Astrocyte (in vitro differentiated cells and primary cell): ENCODE results near the gene COL23A1. TPM values are rescaled to one million over a fixed set of nuclear protein-coding genes. Genes with fewer than 3 reads are reported as not detected.

ENCODE experiments used
- DNase-seq: peaks from one replicate; pipeline ENCODE4 v3.0.0-alpha.2; 2010; ENCODE audit warnings: low read depth
- FAIRE-seq: peaks from 2 replicates; lab custom pipeline; 2011; peaks lifted over from hg19 to GRCh38; lab: Jason Lieb, UNC
- H2AFZ ChIP-seq: 2 replicates; pipeline ENCODE4 v1.6.0; 2012; ENCODE audit warnings: low read depth, low read length, inconsistent platforms
- H3K27ac ChIP-seq: 2 replicates; pipeline ENCODE4 v1.5.1; 2011; ENCODE audit warnings: low read depth, low read length, inconsistent platforms
- H3K27me3 ChIP-seq: 2 replicates; pipeline ENCODE4 v1.6.0; 2011; ENCODE audit warnings: low read length, inconsistent platforms; ENCODE audit not compliant: insufficient read depth
- H3K36me3 ChIP-seq: 2 replicates; pipeline ENCODE4 v1.5.1; 2011; ENCODE audit warnings: low read length, inconsistent platforms; ENCODE audit not compliant: insufficient read depth
- H3K4me1 ChIP-seq: 2 replicates; pipeline ENCODE4 v1.5.1; 2011; ENCODE audit warnings: low read length, inconsistent platforms; ENCODE audit not compliant: insufficient read depth
- H3K4me2 ChIP-seq: 2 replicates; pipeline ENCODE4 v1.6.0; 2012; ENCODE audit warnings: low read length, inconsistent platforms
- H3K4me3 ChIP-seq: 2 replicates; pipeline ENCODE4 v1.5.1; 2011; ENCODE audit warnings: low read depth, mild to moderate bottlenecking, low read length, inconsistent platforms; ENCODE audit not compliant: insufficient read depth
- H3K79me2 ChIP-seq: 2 replicates; pipeline ENCODE4 v1.6.0; 2012; ENCODE audit warnings: mild to moderate bottlenecking, low read length, inconsistent platforms; ENCODE audit not compliant: insufficient read depth
- H3K9ac ChIP-seq: 2 replicates; pipeline ENCODE4 v1.6.0; 2012; ENCODE audit warnings: mild to moderate bottlenecking, low read length, inconsistent platforms
- H3K9me3 ChIP-seq: 2 replicates; pipeline ENCODE4 v1.5.1; 2012; ENCODE audit warnings: low read depth, mild to moderate bottlenecking, low read length, inconsistent platforms; ENCODE audit not compliant: insufficient read depth
- H4K20me1 ChIP-seq: 2 replicates; pipeline ENCODE4 v1.6.0; 2012; ENCODE audit warnings: low read length, inconsistent platforms; ENCODE audit not compliant: insufficient read depth
- H3K27ac Mint-ChIP-seq: one replicate; pipeline ENCODE4 v1.8.0; 2021; ENCODE audit warnings: mild to moderate bottlenecking, mixed read lengths; ENCODE audit not compliant: unreplicated experiment
- H3K27me3 Mint-ChIP-seq: one replicate; pipeline ENCODE4 v1.8.0; 2021; ENCODE audit warnings: low read depth, mixed read lengths; ENCODE audit not compliant: unreplicated experiment
- H3K36me3 Mint-ChIP-seq: one replicate; pipeline ENCODE4 v1.8.0; 2021; ENCODE audit warnings: low read depth, mixed read lengths; ENCODE audit not compliant: unreplicated experiment
- H3K4me1 Mint-ChIP-seq: one replicate; pipeline ENCODE4 v1.8.0; 2021; ENCODE audit warnings: low read depth, mixed read lengths; ENCODE audit not compliant: unreplicated experiment
- H3K4me3 Mint-ChIP-seq: one replicate; pipeline ENCODE4 v1.8.0; 2021; ENCODE audit warnings: mild to moderate bottlenecking, moderate library complexity, mixed read lengths; ENCODE audit not compliant: unreplicated experiment
- H3K9me3 Mint-ChIP-seq: one replicate; pipeline ENCODE4 v1.8.0; 2021; ENCODE audit warnings: mild to moderate bottlenecking, mixed read lengths; ENCODE audit not compliant: unreplicated experiment
- CTCF ChIP-seq: IDR thresholded peaks from 2 replicates; pipeline ENCODE4 v1.5.1; 2011; ENCODE audit warnings: low read depth, mild to moderate bottlenecking, inconsistent platforms, low read length, moderate library complexity; ENCODE audit not compliant: insufficient read depth
- EZH2 ChIP-seq: IDR thresholded peaks from 2 replicates; pipeline ENCODE4 v1.6.1; 2012; ENCODE audit warnings: mild to moderate bottlenecking, low read length, inconsistent platforms; ENCODE audit not compliant: insufficient read depth
- total RNA-seq: library from RNA; stranded (reverse); gene quantifications from 2 replicates; pipeline ENCODE4 v1.2.1, GENCODE V29; 2021

COL23A1 gene
- total RNA-seq, 1 donor from 2014 or later, result 0.16 TPM

GRCh38 chr5:178505639-178506407 is 84.4 kb downstream of the COL23A1 start:
- no peak overlapping the region for H3K4me3 ChIP-seq
- no peaks in the 10 kb centered on the region for H3K4me1 ChIP-seq
- no peak overlapping the region for H3K27ac ChIP-seq
- no peak overlapping the region for H3K9ac ChIP-seq
- Mint-ChIP-seq H3K27me3 (peaks cover 7% of the 10 kb centered on the region), H3K27ac (no peak overlapping the region), H3K4me3 (no peak overlapping the region), H3K9me3 (peaks cover 13% of the 10 kb centered on the region), H3K36me3 (peaks cover 4% of the 10 kb centered on the region), H3K4me1 (peaks cover 2% of the 10 kb centered on the region)
- H3K79me2 ChIP-seq, result no peaks in the 10 kb centered on the region
- no peaks in the 10 kb centered on the region for H4K20me1 ChIP-seq
- peaks cover 4% of the 10 kb centered on the region for H3K9me3 ChIP-seq
- no peaks in the 10 kb centered on the region for H3K36me3 ChIP-seq
- TF ChIP-seq EZH2 (no peak), CTCF (no peak)
- no peaks in the 10 kb centered on the region for H3K27me3 ChIP-seq
- H2AFZ ChIP-seq, result no peak overlapping the region
- no peak for DNase-seq
- H3K4me2 ChIP-seq, result no peak overlapping the region
- no peak for FAIRE-seq

GRCh38 chr5:178504340-178504960 is 85.7 kb downstream of the COL23A1 start:
- no peak for FAIRE-seq
- H3K27ac Mint-ChIP-seq, result no peak overlapping the region
- H3K4me1 ChIP-seq, result no peaks in the 10 kb centered on the region
- TF ChIP-seq EZH2, result no peak
- TF ChIP-seq CTCF, result no peak
- H3K79me2 ChIP-seq, result no peaks in the 10 kb centered on the region
- peaks cover 9% of the 10 kb centered on the region for H3K9me3 Mint-ChIP-seq
- no peak overlapping the region for H3K4me3 Mint-ChIP-seq
- DNase-seq, result no peak
- H3K36me3 ChIP-seq, result no peaks in the 10 kb centered on the region
- H3K27ac ChIP-seq, result no peak overlapping the region
- H3K4me3 ChIP-seq, result no peak overlapping the region
- peaks cover 2% of the 10 kb centered on the region for H3K4me1 Mint-ChIP-seq
- H3K36me3 Mint-ChIP-seq, result peaks cover 4% of the 10 kb centered on the region
- H3K9me3 ChIP-seq, result peaks cover 4% of the 10 kb centered on the region
- no peak overlapping the region for H2AFZ ChIP-seq
- no peak overlapping the region for H3K4me2 ChIP-seq
- no peak overlapping the region for H3K9ac ChIP-seq
- H3K27me3 Mint-ChIP-seq, result peaks cover 3% of the 10 kb centered on the region
- H4K20me1 ChIP-seq, result no peaks in the 10 kb centered on the region
- no peaks in the 10 kb centered on the region for H3K27me3 ChIP-seq
